Fibroblast of lung (primary cell): Measurements from ENCODE around the gene SLC25A40.

ENCODE experiments used
- EZH2 ChIP-seq: IDR thresholded peaks from 2 replicates; pipeline ENCODE4 v1.5.1; 2012; ENCODE audit warnings: low read length, control low read depth, mild to moderate bottlenecking; ENCODE audit errors: missing control alignments
- TF ChIP-seq, protein P1 (sequence below), 2 donors: IDR thresholded peaks in 1 of 2; conservative IDR thresholded peaks in 1 of 2; 1 replicate in 1 of 2; 2 replicates in 1 of 2; pipeline ENCODE4 v1.5.1; 2011 to 2012; ENCODE audit warnings: low read length in 2 of 2, control low read depth in 1 of 2, inconsistent platforms in 1 of 2, low read depth in 1 of 2, mild to moderate bottlenecking in 1 of 2

- TF ChIP-seq, protein P1, sequence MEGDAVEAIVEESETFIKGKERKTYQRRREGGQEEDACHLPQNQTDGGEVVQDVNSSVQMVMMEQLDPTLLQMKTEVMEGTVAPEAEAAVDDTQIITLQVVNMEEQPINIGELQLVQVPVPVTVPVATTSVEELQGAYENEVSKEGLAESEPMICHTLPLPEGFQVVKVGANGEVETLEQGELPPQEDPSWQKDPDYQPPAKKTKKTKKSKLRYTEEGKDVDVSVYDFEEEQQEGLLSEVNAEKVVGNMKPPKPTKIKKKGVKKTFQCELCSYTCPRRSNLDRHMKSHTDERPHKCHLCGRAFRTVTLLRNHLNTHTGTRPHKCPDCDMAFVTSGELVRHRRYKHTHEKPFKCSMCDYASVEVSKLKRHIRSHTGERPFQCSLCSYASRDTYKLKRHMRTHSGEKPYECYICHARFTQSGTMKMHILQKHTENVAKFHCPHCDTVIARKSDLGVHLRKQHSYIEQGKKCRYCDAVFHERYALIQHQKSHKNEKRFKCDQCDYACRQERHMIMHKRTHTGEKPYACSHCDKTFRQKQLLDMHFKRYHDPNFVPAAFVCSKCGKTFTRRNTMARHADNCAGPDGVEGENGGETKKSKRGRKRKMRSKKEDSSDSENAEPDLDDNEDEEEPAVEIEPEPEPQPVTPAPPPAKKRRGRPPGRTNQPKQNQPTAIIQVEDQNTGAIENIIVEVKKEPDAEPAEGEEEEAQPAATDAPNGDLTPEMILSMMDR (conservative IDR thresholded peaks at IDR 0.05 in 1 of 2, IDR thresholded peaks at IDR 0.05 in 1 of 2; ENCODE audit: low read depth in 1 of 2, low read length in 2 of 2): no peak
- TF ChIP-seq EZH2: no peak
Measured at GRCh38 chr7:87816389-87816788, 59.8 kb downstream of the SLC25A40 start.
